AG08395 (cell line): ENCODE measurements around the gene TBC1D10B.
A peak's percentile ranks its signal among the peaks of the same experiment; 100 is the strongest.

Experiments used
- DNase-seq: peaks from one replicate; pipeline ENCODE4 v3.0.0; 2012; ENCODE audit warnings: mixed read lengths, low spot score

TBC1D10B gene

GRCh38 chr16:30374538-30374937 lies 4.2 kb upstream of the TBC1D10B start, which contains the start of gene MYL11:
MYL11 (plus strand) TSS chr16:30374802; CDS start chr16:30374858, 56 bp downstream.
- no peak for DNase-seq

- no peak for DNase-seq
These were observed 2.4 kb upstream of the TBC1D10B start for GRCh38 chr16:30372725-30373124.

GRCh38 chr16:30372038-30372712 lies 1.9 kb upstream of the TBC1D10B start:
- no peak for DNase-seq

GRCh38 chr16:30371248-30371816 lies 1.0 kb upstream of the TBC1D10B start:
- no peak for DNase-seq

- DNase-seq, result no peak
These were observed 297 bp downstream of the TBC1D10B start for GRCh38 chr16:30369938-30370455.

GRCh38 chr16:30369091-30369937 lies 980 bp downstream of the TBC1D10B start:
- DNase-seq, result no peak

GRCh38 chr16:30368792-30369090 lies 1.6 kb downstream of the TBC1D10B start:
- DNase-seq, result no peak

GRCh38 chr16:30368122-30368791 lies 2.0 kb downstream of the TBC1D10B start:
- peak; percentile 51 for DNase-seq

GRCh38 chr16:30367349-30368009 lies 2.8 kb downstream of the TBC1D10B start:
- no peak for DNase-seq

- no peak for DNase-seq
These were observed 3.8 kb downstream of the TBC1D10B start for GRCh38 chr16:30366511-30366910.

GRCh38 chr16:30365200-30365599 lies 5.1 kb downstream of the TBC1D10B start:
- DNase-seq, result no peak

GRCh38 chr16:30361180-30361579 lies 9.1 kb downstream of the TBC1D10B start:
- no peak for DNase-seq

- DNase-seq, result no peak
These were observed 10.5 kb downstream of the TBC1D10B start for GRCh38 chr16:30359871-30360170.

GRCh38 chr16:30358990-30359870 lies 11.1 kb downstream of the TBC1D10B start:
- no peak for DNase-seq

GRCh38 chr16:30358577-30358936 lies 11.7 kb downstream of the TBC1D10B start:
- no peak for DNase-seq

- no peak for DNase-seq
These were observed 12.3 kb downstream of the TBC1D10B start for GRCh38 chr16:30357715-30358576.

GRCh38 chr16:30357085-30357714 lies 13.1 kb downstream of the TBC1D10B start:
- DNase-seq, result no peak

GRCh38 chr16:30356401-30357084 lies 13.8 kb downstream of the TBC1D10B start:
- no peak for DNase-seq

GRCh38 chr16:30355954-30356308 lies 14.4 kb downstream of the TBC1D10B start:
- DNase-seq, result no peak
